HEK293 (cell line): Measurements from ENCODE around the gene CST7.

Source experiments
- CTCF ChIA-PET: fragments of 350-600 bp; formaldehyde crosslinking; extraction: SDS; loops from one replicate; lab custom pipeline; 2021; ENCODE audit warnings: antibody characterized with exemption; lab: Yijun Ruan, JAX
- POLR2A ChIA-PET: fragments of 300-600 bp; formaldehyde crosslinking; extraction: SDS; loops from one replicate; lab custom pipeline; 2020; ENCODE audit warnings: antibody characterized with exemption, inconsistent platforms; lab: Yijun Ruan, JAX
- H3K27ac ChIP-seq: fragments of 200-500 bp; sonication (Bioruptor generic); 2 replicates; pipeline ENCODE4 v1.5.1; 2014; ENCODE audit warnings: low read depth, low read length, control low read depth, inconsistent platforms; ENCODE audit errors: extremely low read depth
- H3K36me3 ChIP-seq, 2 experiments: fragments of 200-500 bp in 1 of 2; sonication (Bioruptor generic) in 1 of 2; 1 replicate in 1 of 2; 2 replicates in 1 of 2; pipeline ENCODE4 v1.5.1; 2014 to 2017; ENCODE audit warnings: inconsistent platforms in 2 of 2, low read length in 2 of 2; ENCODE audit not compliant: control insufficient read depth in 2 of 2, insufficient read depth in 1 of 2
- H3K4me1 ChIP-seq: fragments of 200-500 bp; sonication (Bioruptor generic); 2 replicates; pipeline ENCODE4 v1.5.1; 2014; ENCODE audit warnings: mild to moderate bottlenecking, low read length, inconsistent platforms; ENCODE audit not compliant: control insufficient read depth, insufficient read depth
- H3K4me3 ChIP-seq: 2 replicates; pipeline ENCODE4 v1.5.1; 2011; ENCODE audit warnings: low read depth, mild to moderate bottlenecking, control low read depth, low read length, moderate library complexity
- H3K9me3 ChIP-seq: fragments of 200-500 bp; sonication (Bioruptor generic); 2 replicates; pipeline ENCODE4 v1.5.1; 2014; ENCODE audit warnings: low read depth, low read length, inconsistent platforms; ENCODE audit not compliant: control insufficient read depth, insufficient read depth
- KLF8 ChIP-seq: fragments of 450-650 bp; formaldehyde crosslinking; IDR thresholded peaks from 2 replicates; pipeline ENCODE4 v1.5.1; 2016; ENCODE audit warnings: missing biosample characterization, missing genetic modification characterization
- MZF1 ChIP-seq: fragments of 450-650 bp; formaldehyde crosslinking; IDR thresholded peaks from 2 replicates; pipeline ENCODE4 v1.5.1; 2017; ENCODE audit warnings: missing biosample characterization, missing genetic modification characterization, borderline replicate concordance
- SETDB1 ChIP-seq: IDR thresholded peaks from one replicate; pipeline ENCODE4 v1.6.1; 2017; ENCODE audit warnings: mild to moderate bottlenecking, low read length, moderate library complexity, mixed read lengths; ENCODE audit not compliant: insufficient read length
- SP7 ChIP-seq: fragments of 450-650 bp; formaldehyde crosslinking; IDR thresholded peaks from 2 replicates; pipeline ENCODE4 v1.5.1; 2016; ENCODE audit warnings: missing biosample characterization, missing genetic modification characterization
- TRIM28 ChIP-seq: IDR thresholded peaks from 2 replicates; pipeline ENCODE4 v1.6.1; 2011; ENCODE audit warnings: low read length, control low read depth, borderline replicate concordance
- ZBTB17 ChIP-seq: fragments of 450-650 bp; formaldehyde crosslinking; IDR thresholded peaks from 2 replicates; pipeline ENCODE4 v1.5.1; 2016; ENCODE audit warnings: missing biosample characterization, missing genetic modification characterization
- ZIC2 ChIP-seq: fragments of 450-650 bp; formaldehyde crosslinking; IDR thresholded peaks from 2 replicates; pipeline ENCODE4 v1.5.1; 2016; ENCODE audit warnings: missing biosample characterization, missing genetic modification characterization
- ZNF202 ChIP-seq: fragments of 450-650 bp; formaldehyde crosslinking; IDR thresholded peaks from 2 replicates; pipeline ENCODE4 v1.5.1; 2016; ENCODE audit warnings: missing biosample characterization, missing genetic modification characterization, borderline replicate concordance
- ZNF354C ChIP-seq: fragments of 450-650 bp; formaldehyde crosslinking; IDR thresholded peaks from 2 replicates; pipeline ENCODE4 v1.5.1; 2016; ENCODE audit warnings: missing biosample characterization, missing genetic modification characterization, low read depth, borderline replicate concordance
- ZNF433 ChIP-seq: fragments of 450-650 bp; formaldehyde crosslinking; IDR thresholded peaks from 2 replicates; pipeline ENCODE4 v1.5.1; 2016; ENCODE audit warnings: missing biosample characterization, missing genetic modification characterization, low read depth
- ZNF530 ChIP-seq: fragments of 450-650 bp; formaldehyde crosslinking; IDR thresholded peaks from 2 replicates; pipeline ENCODE4 v1.5.1; 2016; ENCODE audit warnings: low read depth, missing biosample characterization, missing genetic modification characterization
- ZNF670 ChIP-seq: fragments of 450-650 bp; formaldehyde crosslinking; IDR thresholded peaks from 2 replicates; pipeline ENCODE4 v1.5.1; 2016; ENCODE audit warnings: missing biosample characterization, missing genetic modification characterization, low read depth
- ZNF747 ChIP-seq: fragments of 450-650 bp; formaldehyde crosslinking; IDR thresholded peaks from 2 replicates; pipeline ENCODE4 v1.5.1; 2016; ENCODE audit warnings: missing biosample characterization, missing genetic modification characterization
- ZNF76 ChIP-seq: fragments of 450-650 bp; formaldehyde crosslinking; IDR thresholded peaks from 2 replicates; pipeline ENCODE4; 2016; ENCODE audit warnings: low read depth, missing biosample characterization, missing genetic modification characterization, borderline replicate concordance
- TF ChIP-seq, protein P1 (sequence below): fragments of 450-650 bp; formaldehyde crosslinking; conservative IDR thresholded peaks from 2 replicates; pipeline ENCODE4 v1.5.1; 2016; ENCODE audit warnings: low read depth, missing biosample characterization, missing genetic modification characterization
- TF ChIP-seq, protein P2 (sequence below): fragments of 450-650 bp; formaldehyde crosslinking; IDR thresholded peaks from 2 replicates; pipeline ENCODE4 v1.5.1; 2016; ENCODE audit warnings: missing biosample characterization, missing genetic modification characterization
- TF ChIP-seq, protein P3 (sequence below): fragments of 450-650 bp; formaldehyde crosslinking; IDR thresholded peaks from 2 replicates; pipeline ENCODE4 v1.5.1; 2016; ENCODE audit warnings: missing biosample characterization, missing genetic modification characterization, borderline replicate concordance

Gene CST7

DNA sequence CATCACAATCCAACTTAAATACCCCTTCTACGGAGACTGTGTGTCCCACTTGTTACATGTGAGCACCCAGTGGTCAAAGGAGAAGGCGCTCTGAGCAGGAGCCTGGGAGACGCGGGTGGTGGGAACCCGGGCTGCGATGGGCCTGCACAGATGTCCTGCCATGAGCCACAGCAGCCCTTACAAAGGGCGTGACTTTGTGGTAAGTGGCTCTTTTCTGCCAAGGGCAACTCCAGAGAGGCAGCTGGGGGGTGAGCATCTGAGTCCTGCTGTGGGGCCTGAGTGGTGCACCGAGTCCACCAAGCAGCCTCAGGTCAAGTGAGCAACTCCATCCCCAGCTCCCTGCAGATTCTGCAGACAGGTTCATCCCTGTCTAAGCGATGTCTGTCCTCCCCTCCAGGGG, 33.6 kb upstream of the CST7 start:
- Histone ChIP-seq H3K4me1 (no peaks in the 10 kb centered on the region), H3K4me3 (no peak overlapping the region), H3K9me3 (no peaks in the 10 kb centered on the region), H3K27ac (no peak overlapping the region), H3K36me3 (no peaks in the 10 kb centered on the region)
- no peak for TF ChIP-seq SP7 (tag by site-specific recombination)
- TF ChIP-seq SETDB1: no peak
- ChIA-PET POLR2A (no interaction called here), CTCF (interaction anchor here (1.5 kb wide), 1 partner anchor 15 kb away, joined by 3 read pairs; no protein-coding TSS in a partner anchor)

DNA sequence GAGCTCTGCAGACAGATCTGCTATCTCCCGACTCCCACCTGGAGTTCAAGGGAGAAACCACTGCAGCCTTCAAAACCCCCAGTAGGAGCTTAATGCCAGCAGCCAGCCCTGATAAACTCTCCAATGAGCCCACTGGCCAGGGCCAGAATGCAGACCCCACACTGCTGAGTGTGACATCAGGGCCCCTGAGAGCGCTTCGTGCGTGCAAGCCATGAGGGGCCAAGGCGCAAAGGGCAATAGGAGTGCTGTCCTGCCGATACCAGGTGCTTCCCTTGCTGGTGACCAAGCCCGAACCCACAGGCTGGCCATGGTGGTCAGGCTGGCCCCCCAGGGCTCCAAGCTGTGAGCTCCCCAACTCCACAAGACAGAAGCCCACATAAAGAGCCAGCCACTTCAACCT, 33.2 kb upstream of the CST7 start:
- POLR2A ChIA-PET: no interaction called here
- no peaks in the 10 kb centered on the region for H3K36me3 ChIP-seq
- H3K9me3 ChIP-seq: no peaks in the 10 kb centered on the region
- no peaks in the 10 kb centered on the region for H3K4me1 ChIP-seq
- H3K27ac ChIP-seq: no peak overlapping the region
- TF ChIP-seq ZNF354C (tag by site-specific recombination): no peak
- no peak for TF ChIP-seq ZNF670 (tag by site-specific recombination)
- TF ChIP-seq ZNF76: no peak
- TF ChIP-seq, protein P1, sequence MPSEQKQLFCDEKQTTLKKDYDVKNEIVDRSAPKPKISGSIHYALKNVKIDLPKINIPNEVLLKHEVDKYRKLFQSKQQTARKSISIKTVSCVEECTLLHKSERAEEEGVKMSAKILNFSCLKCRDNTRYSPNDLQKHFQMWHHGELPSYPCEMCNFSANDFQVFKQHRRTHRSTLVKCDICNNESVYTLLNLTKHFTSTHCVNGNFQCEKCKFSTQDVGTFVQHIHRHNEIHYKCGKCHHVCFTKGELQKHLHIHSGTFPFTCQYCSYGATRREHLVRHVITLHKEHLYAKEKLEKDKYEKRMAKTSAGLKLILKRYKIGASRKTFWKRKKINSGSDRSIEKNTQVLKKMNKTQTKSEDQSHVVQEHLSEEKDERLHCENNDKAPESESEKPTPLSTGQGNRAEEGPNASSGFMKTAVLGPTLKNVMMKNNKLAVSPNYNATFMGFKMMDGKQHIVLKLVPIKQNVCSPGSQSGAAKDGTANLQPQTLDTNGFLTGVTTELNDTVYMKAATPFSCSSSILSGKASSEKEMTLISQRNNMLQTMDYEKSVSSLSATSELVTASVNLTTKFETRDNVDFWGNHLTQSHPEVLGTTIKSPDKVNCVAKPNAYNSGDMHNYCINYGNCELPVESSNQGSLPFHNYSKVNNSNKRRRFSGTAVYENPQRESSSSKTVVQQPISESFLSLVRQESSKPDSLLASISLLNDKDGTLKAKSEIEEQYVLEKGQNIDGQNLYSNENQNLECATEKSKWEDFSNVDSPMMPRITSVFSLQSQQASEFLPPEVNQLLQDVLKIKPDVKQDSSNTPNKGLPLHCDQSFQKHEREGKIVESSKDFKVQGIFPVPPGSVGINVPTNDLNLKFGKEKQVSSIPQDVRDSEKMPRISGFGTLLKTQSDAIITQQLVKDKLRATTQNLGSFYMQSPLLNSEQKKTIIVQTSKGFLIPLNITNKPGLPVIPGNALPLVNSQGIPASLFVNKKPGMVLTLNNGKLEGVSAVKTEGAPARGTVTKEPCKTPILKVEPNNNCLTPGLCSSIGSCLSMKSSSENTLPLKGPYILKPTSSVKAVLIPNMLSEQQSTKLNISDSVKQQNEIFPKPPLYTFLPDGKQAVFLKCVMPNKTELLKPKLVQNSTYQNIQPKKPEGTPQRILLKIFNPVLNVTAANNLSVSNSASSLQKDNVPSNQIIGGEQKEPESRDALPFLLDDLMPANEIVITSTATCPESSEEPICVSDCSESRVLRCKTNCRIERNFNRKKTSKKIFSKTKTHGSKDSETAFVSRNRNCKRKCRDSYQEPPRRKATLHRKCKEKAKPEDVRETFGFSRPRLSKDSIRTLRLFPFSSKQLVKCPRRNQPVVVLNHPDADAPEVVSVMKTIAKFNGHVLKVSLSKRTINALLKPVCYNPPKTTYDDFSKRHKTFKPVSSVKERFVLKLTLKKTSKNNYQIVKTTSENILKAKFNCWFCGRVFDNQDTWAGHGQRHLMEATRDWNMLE (tag by site-specific recombination): no peak
- TF ChIP-seq, protein P2, sequence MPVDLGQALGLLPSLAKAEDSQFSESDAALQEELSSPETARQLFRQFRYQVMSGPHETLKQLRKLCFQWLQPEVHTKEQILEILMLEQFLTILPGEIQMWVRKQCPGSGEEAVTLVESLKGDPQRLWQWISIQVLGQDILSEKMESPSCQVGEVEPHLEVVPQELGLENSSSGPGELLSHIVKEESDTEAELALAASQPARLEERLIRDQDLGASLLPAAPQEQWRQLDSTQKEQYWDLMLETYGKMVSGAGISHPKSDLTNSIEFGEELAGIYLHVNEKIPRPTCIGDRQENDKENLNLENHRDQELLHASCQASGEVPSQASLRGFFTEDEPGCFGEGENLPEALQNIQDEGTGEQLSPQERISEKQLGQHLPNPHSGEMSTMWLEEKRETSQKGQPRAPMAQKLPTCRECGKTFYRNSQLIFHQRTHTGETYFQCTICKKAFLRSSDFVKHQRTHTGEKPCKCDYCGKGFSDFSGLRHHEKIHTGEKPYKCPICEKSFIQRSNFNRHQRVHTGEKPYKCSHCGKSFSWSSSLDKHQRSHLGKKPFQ (tag by site-specific recombination): no peak
- TF ChIP-seq ZIC2: no peak
- TF ChIP-seq ZBTB17 (tag by site-specific recombination): no peak
- TF ChIP-seq, protein P3, sequence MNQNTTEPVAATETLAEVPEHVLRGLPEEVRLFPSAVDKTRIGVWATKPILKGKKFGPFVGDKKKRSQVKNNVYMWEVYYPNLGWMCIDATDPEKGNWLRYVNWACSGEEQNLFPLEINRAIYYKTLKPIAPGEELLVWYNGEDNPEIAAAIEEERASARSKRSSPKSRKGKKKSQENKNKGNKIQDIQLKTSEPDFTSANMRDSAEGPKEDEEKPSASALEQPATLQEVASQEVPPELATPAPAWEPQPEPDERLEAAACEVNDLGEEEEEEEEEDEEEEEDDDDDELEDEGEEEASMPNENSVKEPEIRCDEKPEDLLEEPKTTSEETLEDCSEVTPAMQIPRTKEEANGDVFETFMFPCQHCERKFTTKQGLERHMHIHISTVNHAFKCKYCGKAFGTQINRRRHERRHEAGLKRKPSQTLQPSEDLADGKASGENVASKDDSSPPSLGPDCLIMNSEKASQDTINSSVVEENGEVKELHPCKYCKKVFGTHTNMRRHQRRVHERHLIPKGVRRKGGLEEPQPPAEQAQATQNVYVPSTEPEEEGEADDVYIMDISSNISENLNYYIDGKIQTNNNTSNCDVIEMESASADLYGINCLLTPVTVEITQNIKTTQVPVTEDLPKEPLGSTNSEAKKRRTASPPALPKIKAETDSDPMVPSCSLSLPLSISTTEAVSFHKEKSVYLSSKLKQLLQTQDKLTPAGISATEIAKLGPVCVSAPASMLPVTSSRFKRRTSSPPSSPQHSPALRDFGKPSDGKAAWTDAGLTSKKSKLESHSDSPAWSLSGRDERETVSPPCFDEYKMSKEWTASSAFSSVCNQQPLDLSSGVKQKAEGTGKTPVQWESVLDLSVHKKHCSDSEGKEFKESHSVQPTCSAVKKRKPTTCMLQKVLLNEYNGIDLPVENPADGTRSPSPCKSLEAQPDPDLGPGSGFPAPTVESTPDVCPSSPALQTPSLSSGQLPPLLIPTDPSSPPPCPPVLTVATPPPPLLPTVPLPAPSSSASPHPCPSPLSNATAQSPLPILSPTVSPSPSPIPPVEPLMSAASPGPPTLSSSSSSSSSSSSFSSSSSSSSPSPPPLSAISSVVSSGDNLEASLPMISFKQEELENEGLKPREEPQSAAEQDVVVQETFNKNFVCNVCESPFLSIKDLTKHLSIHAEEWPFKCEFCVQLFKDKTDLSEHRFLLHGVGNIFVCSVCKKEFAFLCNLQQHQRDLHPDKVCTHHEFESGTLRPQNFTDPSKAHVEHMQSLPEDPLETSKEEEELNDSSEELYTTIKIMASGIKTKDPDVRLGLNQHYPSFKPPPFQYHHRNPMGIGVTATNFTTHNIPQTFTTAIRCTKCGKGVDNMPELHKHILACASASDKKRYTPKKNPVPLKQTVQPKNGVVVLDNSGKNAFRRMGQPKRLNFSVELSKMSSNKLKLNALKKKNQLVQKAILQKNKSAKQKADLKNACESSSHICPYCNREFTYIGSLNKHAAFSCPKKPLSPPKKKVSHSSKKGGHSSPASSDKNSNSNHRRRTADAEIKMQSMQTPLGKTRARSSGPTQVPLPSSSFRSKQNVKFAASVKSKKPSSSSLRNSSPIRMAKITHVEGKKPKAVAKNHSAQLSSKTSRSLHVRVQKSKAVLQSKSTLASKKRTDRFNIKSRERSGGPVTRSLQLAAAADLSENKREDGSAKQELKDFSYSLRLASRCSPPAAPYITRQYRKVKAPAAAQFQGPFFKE (tag by site-specific recombination): no peak
- no peak for TF ChIP-seq MZF1 (tag by site-specific recombination)
- no peak for TF ChIP-seq TRIM28
- no peak for TF ChIP-seq KLF8 (tag by site-specific recombination)
- no peak for TF ChIP-seq ZNF202 (tag by site-specific recombination)
- TF ChIP-seq ZNF530: no peak
- TF ChIP-seq ZNF747 (tag by site-specific recombination): no peak
- TF ChIP-seq ZNF433 (tag by site-specific recombination): no peak
- CTCF ChIA-PET: interaction anchor here (1.5 kb wide), 1 partner anchor 14 kb away, joined by 3 read pairs; no protein-coding TSS in a partner anchor
- no peak overlapping the region for H3K4me3 ChIP-seq
